Panc1 (cell line): ENCODE results near the gene AP3B1.

Experiments used
- CTCF ChIP-seq: fragments of 450-650 bp; IDR thresholded peaks from 2 replicates; pipeline ENCODE4 v1.5.1; 2017; ENCODE audit warnings: mild to moderate bottlenecking
- POLR2AphosphoS5 ChIP-seq: IDR thresholded peaks from 2 replicates; pipeline ENCODE4 v1.6.1; 2012; ENCODE audit warnings: mild to moderate bottlenecking, low read depth, low read length, moderate library complexity

GRCh38 chr5:78242001-78242400 is 52.5 kb downstream of the AP3B1 start:
- TF ChIP-seq POLR2AphosphoS5 (no peak), CTCF (no peak)
